ENCODE results near the gene ACTN4.

DNA sequence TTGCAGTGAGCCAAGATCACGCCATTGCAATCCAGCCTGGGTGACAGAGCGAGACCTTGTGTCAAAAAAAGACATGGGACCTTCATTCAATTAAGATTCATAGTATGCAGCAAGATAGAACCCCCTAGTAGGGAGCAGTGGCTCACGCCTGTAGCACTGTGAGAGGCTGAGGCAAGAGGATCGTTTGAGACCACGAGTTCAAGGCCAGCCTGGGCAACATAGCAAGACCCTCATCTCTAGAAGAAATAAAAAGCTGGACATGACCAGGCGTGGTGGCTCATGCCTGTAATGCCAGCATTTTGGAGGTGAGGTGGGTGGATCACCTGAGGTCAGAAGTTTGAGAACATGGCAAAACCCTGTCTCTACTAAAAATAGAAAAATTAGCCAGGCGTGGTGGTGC lies 133.0 kb downstream of the ACTN4 start:
- TF ChIP-seq TEAD4 (CRISPR knock-in tag; IDR thresholded peaks at IDR 0.05) (no peak), SMAD4 (CRISPR knock-in tag; IDR thresholded peaks at IDR 0.05) (no peak), E2F1 (CRISPR knock-in tag; IDR thresholded peaks at IDR 0.05) (no peak), KAT7 (CRISPR knock-in tag; IDR thresholded peaks at IDR 0.05; ENCODE audit: borderline replicate concordance) (no peak)
- TF ChIP-seq, protein P1, sequence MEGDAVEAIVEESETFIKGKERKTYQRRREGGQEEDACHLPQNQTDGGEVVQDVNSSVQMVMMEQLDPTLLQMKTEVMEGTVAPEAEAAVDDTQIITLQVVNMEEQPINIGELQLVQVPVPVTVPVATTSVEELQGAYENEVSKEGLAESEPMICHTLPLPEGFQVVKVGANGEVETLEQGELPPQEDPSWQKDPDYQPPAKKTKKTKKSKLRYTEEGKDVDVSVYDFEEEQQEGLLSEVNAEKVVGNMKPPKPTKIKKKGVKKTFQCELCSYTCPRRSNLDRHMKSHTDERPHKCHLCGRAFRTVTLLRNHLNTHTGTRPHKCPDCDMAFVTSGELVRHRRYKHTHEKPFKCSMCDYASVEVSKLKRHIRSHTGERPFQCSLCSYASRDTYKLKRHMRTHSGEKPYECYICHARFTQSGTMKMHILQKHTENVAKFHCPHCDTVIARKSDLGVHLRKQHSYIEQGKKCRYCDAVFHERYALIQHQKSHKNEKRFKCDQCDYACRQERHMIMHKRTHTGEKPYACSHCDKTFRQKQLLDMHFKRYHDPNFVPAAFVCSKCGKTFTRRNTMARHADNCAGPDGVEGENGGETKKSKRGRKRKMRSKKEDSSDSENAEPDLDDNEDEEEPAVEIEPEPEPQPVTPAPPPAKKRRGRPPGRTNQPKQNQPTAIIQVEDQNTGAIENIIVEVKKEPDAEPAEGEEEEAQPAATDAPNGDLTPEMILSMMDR (IDR thresholded peaks at IDR 0.05): no peak
- TF ChIP-seq, protein P2, sequence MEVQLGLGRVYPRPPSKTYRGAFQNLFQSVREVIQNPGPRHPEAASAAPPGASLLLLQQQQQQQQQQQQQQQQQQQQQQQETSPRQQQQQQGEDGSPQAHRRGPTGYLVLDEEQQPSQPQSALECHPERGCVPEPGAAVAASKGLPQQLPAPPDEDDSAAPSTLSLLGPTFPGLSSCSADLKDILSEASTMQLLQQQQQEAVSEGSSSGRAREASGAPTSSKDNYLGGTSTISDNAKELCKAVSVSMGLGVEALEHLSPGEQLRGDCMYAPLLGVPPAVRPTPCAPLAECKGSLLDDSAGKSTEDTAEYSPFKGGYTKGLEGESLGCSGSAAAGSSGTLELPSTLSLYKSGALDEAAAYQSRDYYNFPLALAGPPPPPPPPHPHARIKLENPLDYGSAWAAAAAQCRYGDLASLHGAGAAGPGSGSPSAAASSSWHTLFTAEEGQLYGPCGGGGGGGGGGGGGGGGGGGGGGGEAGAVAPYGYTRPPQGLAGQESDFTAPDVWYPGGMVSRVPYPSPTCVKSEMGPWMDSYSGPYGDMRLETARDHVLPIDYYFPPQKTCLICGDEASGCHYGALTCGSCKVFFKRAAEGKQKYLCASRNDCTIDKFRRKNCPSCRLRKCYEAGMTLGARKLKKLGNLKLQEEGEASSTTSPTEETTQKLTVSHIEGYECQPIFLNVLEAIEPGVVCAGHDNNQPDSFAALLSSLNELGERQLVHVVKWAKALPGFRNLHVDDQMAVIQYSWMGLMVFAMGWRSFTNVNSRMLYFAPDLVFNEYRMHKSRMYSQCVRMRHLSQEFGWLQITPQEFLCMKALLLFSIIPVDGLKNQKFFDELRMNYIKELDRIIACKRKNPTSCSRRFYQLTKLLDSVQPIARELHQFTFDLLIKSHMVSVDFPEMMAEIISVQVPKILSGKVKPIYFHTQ (CRISPR knock-in tag; IDR thresholded peaks at IDR 0.05): no peak
